Breast epithelium (tissue), 3 donors: Measurements from ENCODE around the gene TGM3.

ENCODE experiments used
- CTCF ChIP-seq, 3 donors: fragments of 450-650 bp; IDR thresholded peaks; one replicate each; pipeline ENCODE4 v1.5.1; 2016 to 2017; ENCODE audit warnings: antibody characterized with exemption in 3 of 3, mild to moderate bottlenecking in 3 of 3, moderate library complexity in 3 of 3
- POLR2A ChIP-seq: fragments of 450-650 bp; IDR thresholded peaks from one replicate; pipeline ENCODE4 v1.6.1; 2016; ENCODE audit warnings: antibody characterized with exemption, mild to moderate bottlenecking, moderate library complexity

GRCh38 chr20:2293971-2294370 is 1.8 kb upstream of the TGM3 start:
- TF ChIP-seq POLR2A (no peak), CTCF (IDR thresholded peaks at IDR 0.05) (no peak)
